Upper lobe of left lung (tissue), 6 donors: Measurements from ENCODE around the gene CLEC4M. TPM values are rescaled to one million over a fixed set of nuclear protein-coding genes. Genes with fewer than 3 reads are reported as not detected.

Experiments
- ATAC-seq, 2 donors: fragments of 200-7000 bp; cut with Tn5 transposase; one replicate each; pipeline ENCODE4 v1.9.1; 2022; ENCODE audit warnings: mild to moderate bottlenecking in 2 of 2, moderate library complexity in 2 of 2; ENCODE audit not compliant: low FRiP score in 2 of 2
- DNase-seq, 2 donors: peaks; one replicate each; pipeline ENCODE4 v3.0.0-alpha.2; 2019 to 2020
- H3K27ac ChIP-seq, 4 donors: fragments of 200-600 bp; sonication (generic); one replicate each; pipeline ENCODE4 v1.5.1; 2016 to 2019
- H3K27me3 ChIP-seq, 4 donors: fragments of 200-600 bp; sonication (generic); one replicate each; pipeline ENCODE4 v1.5.1; 2017 to 2019
- H3K36me3 ChIP-seq, 4 donors: fragments of 200-600 bp; sonication (generic); one replicate each; pipeline ENCODE4 v1.5.1; 2016 to 2019
- H3K4me1 ChIP-seq, 4 donors: fragments of 200-600 bp; sonication (generic); one replicate each; pipeline ENCODE4 v1.5.1; 2018 to 2019
- H3K4me3 ChIP-seq, 4 donors: fragments of 200-600 bp; sonication (generic); one replicate each; pipeline ENCODE4 v1.5.1; 2017 to 2019; ENCODE audit warnings: mild to moderate bottlenecking in 2 of 4, moderate library complexity in 1 of 4
- H3K9me3 ChIP-seq, 4 donors: fragments of 200-600 bp; sonication (generic); one replicate each; pipeline ENCODE4 v1.5.1; 2018 to 2019
- EP300 ChIP-seq, 4 donors: sonication (generic); formaldehyde crosslinking; IDR thresholded peaks; one replicate each; pipeline ENCODE4 v1.5.1; 2017; ENCODE audit warnings: antibody characterized with exemption in 4 of 4, control low read depth in 2 of 4
- POLR2A ChIP-seq, 4 donors: fragments of 450-650 bp; IDR thresholded peaks; one replicate each; pipeline ENCODE4 v1.5.1; 2016 to 2017; ENCODE audit warnings: antibody characterized with exemption in 4 of 4, mild to moderate bottlenecking in 2 of 4
- POLR2AphosphoS5 ChIP-seq, 2 donors: sonication (generic); formaldehyde crosslinking; IDR thresholded peaks; one replicate each; pipeline ENCODE4 v1.5.1; 2017; ENCODE audit warnings: antibody characterized with exemption in 2 of 2
- WGBS, 2 donors: methylation state at CpG; one replicate each; pipeline ENCODE4 v1.1.5; 2017 to 2018; 5-methylcytosine and 5-hydroxymethylcytosine counted together
- total RNA-seq, 6 donors: library from RNA; depleted of rRNA in 4 of 6; stranded (reverse); fragments of >200 nt in 4 of 6; gene quantifications; one replicate each; pipeline versions ENCODE4 v1.1.0 to v1.2.1, GENCODE V29; 2016 to 2021
- TF ChIP-seq, protein P1 (sequence below), 6 experiments: fragments of 450-650 bp in 4 of 6; fragments of 200-600 bp in 2 of 6; sonication (generic) in 2 of 6; IDR thresholded peaks; one replicate each; pipeline ENCODE4 v1.5.1; 2016 to 2019; ENCODE audit warnings: antibody characterized with exemption in 6 of 6
- donor health status: DM: no; HTN: no; CAD: no; lungs with moderate emphysema.
- donor health status: DM: no; HTN: yes; CAD: no; lungs with severe emphysema.

Gene CLEC4M
- 1 to 10 TPM in 4 of 6 donors, under 1 TPM in 1, not detected in 1; 0.86 to 7.4 (median 3.1) TPM for total RNA-seq

DNA sequence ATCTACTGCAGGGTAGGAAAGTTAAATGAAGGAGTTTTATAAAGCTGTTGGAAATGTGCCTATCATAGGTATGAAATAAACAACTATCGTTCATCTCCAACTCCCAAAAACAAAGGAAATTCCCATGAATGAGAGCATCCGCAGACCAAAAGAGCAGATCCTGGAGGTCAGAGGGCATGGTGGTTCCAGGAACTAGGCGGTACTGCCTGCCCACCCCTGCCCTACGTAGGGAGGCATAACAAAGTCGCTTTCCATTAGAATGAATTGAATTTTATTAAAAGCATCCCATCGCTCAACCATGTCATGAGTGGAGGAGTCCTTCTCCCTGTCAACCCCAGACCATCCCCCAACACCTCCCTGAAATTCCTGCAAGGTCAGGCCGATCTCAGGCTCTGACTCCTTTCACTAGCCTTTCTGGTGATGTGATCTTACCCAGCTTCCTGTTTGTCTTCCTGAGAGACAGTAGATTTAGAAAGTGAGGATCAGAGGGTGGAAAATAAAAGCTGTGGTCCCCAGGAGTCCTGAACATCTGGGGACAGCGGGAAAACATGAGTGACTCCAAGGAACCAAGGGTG, at the start of gene CLEC4M:
Gene CLEC4M, plus strand, starts transcription at position 525 of the 575 bp plus-strand sequence. Its CDS starts 24 bp downstream, at position 549.
- Histone ChIP-seq H3K4me1 (peaks cover 0 to 4% (median 0%) of the 10 kb centered on the region in 4 donors), H3K4me3 (peak within 1 kb of the TSS in 1 of 4 donors; percentile 6), H3K27me3 (no peaks in the 10 kb centered on the region), H3K36me3 (no peaks in the 10 kb centered on the region), H3K9me3 (peaks cover 3 to 18% (median 16%) of the 10 kb centered on the region in 4 donors), H3K27ac (peak within 1 kb of the TSS in 2 of 4 donors; percentile 9 to 72)
- ATAC-seq (no peak), DNase-seq (no peak)
- WGBS, 2 donors: 65 to 71% methylated on average over 8 of the region's 8 CpGs
- TF ChIP-seq POLR2AphosphoS5 (IDR thresholded peaks at IDR 0.05) (no peak), EP300 (IDR thresholded peaks at IDR 0.05) (no peak), POLR2A (IDR thresholded peaks at IDR 0.05) (no peak)
- TF ChIP-seq, protein P1, sequence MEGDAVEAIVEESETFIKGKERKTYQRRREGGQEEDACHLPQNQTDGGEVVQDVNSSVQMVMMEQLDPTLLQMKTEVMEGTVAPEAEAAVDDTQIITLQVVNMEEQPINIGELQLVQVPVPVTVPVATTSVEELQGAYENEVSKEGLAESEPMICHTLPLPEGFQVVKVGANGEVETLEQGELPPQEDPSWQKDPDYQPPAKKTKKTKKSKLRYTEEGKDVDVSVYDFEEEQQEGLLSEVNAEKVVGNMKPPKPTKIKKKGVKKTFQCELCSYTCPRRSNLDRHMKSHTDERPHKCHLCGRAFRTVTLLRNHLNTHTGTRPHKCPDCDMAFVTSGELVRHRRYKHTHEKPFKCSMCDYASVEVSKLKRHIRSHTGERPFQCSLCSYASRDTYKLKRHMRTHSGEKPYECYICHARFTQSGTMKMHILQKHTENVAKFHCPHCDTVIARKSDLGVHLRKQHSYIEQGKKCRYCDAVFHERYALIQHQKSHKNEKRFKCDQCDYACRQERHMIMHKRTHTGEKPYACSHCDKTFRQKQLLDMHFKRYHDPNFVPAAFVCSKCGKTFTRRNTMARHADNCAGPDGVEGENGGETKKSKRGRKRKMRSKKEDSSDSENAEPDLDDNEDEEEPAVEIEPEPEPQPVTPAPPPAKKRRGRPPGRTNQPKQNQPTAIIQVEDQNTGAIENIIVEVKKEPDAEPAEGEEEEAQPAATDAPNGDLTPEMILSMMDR (IDR thresholded peaks at IDR 0.05): no peak

DNA sequence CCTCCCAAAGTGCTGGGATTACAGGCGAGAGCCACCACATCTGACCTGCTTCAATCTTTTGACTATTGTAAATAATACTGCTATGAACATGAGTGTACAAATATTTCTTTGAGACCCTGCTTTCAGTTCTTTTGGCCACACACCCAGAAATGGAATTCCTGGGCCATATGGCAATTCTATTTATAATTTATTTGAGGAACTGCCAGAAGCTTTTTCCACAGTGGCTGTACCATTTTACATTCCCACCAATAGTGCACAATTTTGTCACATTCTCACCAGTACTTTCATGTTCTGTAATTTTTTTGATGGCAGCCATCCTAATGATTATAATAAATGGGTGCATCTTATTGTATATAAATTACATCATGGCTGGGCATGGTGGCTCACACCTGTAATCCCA, 47.4 kb upstream of the CLEC4M start:
- no peak overlapping the region for H3K4me3 ChIP-seq
- no peaks in the 10 kb centered on the region for H3K27me3 ChIP-seq
- no peak overlapping the region for H3K27ac ChIP-seq
- H3K9me3 ChIP-seq: peaks cover 0 to 4% (median 3%) of the 10 kb centered on the region in 4 donors
- ATAC-seq (no peak), DNase-seq (no peak)
- no peaks in the 10 kb centered on the region for H3K4me1 ChIP-seq
- TF ChIP-seq POLR2A (IDR thresholded peaks at IDR 0.05) (no peak), EP300 (IDR thresholded peaks at IDR 0.05) (no peak), POLR2AphosphoS5 (IDR thresholded peaks at IDR 0.05) (no peak)
- TF ChIP-seq, protein P1 (IDR thresholded peaks at IDR 0.05): no peak
- no peaks in the 10 kb centered on the region for H3K36me3 ChIP-seq
- whole genome bisulfite sequencing, 2 donors: 89 to 100% methylated on average over 1 of the region's 1 CpG

GRCh38 chr19:7716762-7717161, 46.3 kb upstream of the CLEC4M start:
- TF ChIP-seq POLR2A (IDR thresholded peaks at IDR 0.05) (no peak), EP300 (IDR thresholded peaks at IDR 0.05) (no peak), POLR2AphosphoS5 (IDR thresholded peaks at IDR 0.05) (no peak)
- TF ChIP-seq, protein P1 (IDR thresholded peaks at IDR 0.05): no peak
- H3K4me3 ChIP-seq: no peak overlapping the region

DNA sequence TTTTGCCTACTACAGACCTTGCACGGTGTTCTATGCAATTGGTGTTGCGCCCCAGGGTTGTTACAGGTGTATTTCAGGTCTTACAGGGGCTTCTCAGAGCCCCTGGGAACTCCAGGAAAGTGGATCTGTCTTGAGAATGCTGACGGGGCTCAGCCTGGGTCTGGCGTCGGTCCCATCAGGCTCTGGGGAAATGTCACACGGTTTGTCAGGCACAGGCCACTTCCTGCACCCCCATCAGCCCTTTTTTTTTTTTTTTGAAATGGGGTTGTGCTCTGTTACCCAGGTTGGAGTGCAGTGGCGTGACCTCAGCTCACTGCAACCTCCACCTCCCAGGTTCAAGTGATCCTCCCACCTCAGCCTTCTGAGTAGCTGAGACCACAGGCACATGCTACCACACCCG, 44.4 kb upstream of the CLEC4M start:
- no peak for ATAC-seq

More at GRCh38 chr19:7716762-7717161, 46.3 kb upstream of the CLEC4M start:
- H3K4me1 ChIP-seq: no peaks in the 10 kb centered on the region
- no peaks in the 10 kb centered on the region for H3K27me3 ChIP-seq
- H3K36me3 ChIP-seq: no peaks in the 10 kb centered on the region
- DNase-seq (no peak), ATAC-seq (no peak)
- no peak overlapping the region for H3K27ac ChIP-seq
- WGBS, 2 donors: 65 to 100% methylated on average over 1 of the region's 1 CpG
- H3K9me3 ChIP-seq: peaks cover 0 to 4% (median 3%) of the 10 kb centered on the region in 4 donors

More for the DNA sequence above, 44.4 kb upstream of the CLEC4M start:
- no peaks in the 10 kb centered on the region for H3K36me3 ChIP-seq
- H3K27me3 ChIP-seq: no peaks in the 10 kb centered on the region
- TF ChIP-seq, protein P1 (IDR thresholded peaks at IDR 0.05): no peak
- TF ChIP-seq EP300 (IDR thresholded peaks at IDR 0.05) (no peak), POLR2A (IDR thresholded peaks at IDR 0.05) (no peak), POLR2AphosphoS5 (IDR thresholded peaks at IDR 0.05) (no peak)
- no peak overlapping the region for H3K27ac ChIP-seq
- peaks cover 0 to 4% (median 3%) of the 10 kb centered on the region in 4 donors for H3K9me3 ChIP-seq
- WGBS, 2 donors: 50 to 51% methylated on average over 8 of the region's 8 CpGs
- no peaks in the 10 kb centered on the region for H3K4me1 ChIP-seq
- no peak overlapping the region for H3K4me3 ChIP-seq
- peak in 1 of 2 donors; percentile 32 for DNase-seq
